Measurements from ENCODE around the gene MEMO1.
"Not testable (repeated sequence)": the region's sequence is repeated elsewhere in the genome, so short reads cannot be mapped to it uniquely, and the experiment has no call there.

GRCh38 chr2:32054583-32054982, 43.8 kb upstream of the MEMO1 start:
- TF ChIP-seq CTCF (IDR thresholded peaks at IDR 0.05; ENCODE audit: extremely low read depth in 1 of 2, insufficient read depth in 1 of 2, low read depth in 1 of 2, low read length in 2 of 2); POLR2A (IDR thresholded peaks at IDR 0.05; ENCODE audit: low read depth, low read length); POLR2AphosphoS5 (IDR thresholded peaks at IDR 0.05; ENCODE audit: insufficient read depth, low read depth, low read length); EZH2 (IDR thresholded peaks at IDR 0.05; ENCODE audit: borderline replicate concordance, low read depth, low read length, severe bottlenecking); MAX (IDR thresholded peaks at IDR 0.05; ENCODE audit: insufficient read depth, insufficient read length): not testable (repeated sequence)

All from endothelial cell of umbilical vein (primary cell).